Astrocyte of the spinal cord (primary cell): Measurements from ENCODE around the gene CAPN12.

ENCODE experiments used
- DNase-seq: peaks from one replicate; pipeline ENCODE4 v3.0.0; 2011; ENCODE audit warnings: low read depth, low spot score
- H3K4me3 ChIP-seq: 2 replicates; pipeline ENCODE4 v1.5.1; 2011; ENCODE audit warnings: low read depth, mild to moderate bottlenecking, low read length, moderate library complexity
- in situ Hi-C: cut with HindIII; loops from 2 replicates; pipeline ENCODE4 v1.10.0; 2017; ENCODE audit warnings: low sequenced_read_pairs
- TF ChIP-seq, protein P1 (sequence below): IDR thresholded peaks from 2 replicates; pipeline ENCODE4 v1.5.1; 2012; ENCODE audit warnings: low read depth, mild to moderate bottlenecking, low read length, inconsistent platforms

CAPN12 gene

DNA sequence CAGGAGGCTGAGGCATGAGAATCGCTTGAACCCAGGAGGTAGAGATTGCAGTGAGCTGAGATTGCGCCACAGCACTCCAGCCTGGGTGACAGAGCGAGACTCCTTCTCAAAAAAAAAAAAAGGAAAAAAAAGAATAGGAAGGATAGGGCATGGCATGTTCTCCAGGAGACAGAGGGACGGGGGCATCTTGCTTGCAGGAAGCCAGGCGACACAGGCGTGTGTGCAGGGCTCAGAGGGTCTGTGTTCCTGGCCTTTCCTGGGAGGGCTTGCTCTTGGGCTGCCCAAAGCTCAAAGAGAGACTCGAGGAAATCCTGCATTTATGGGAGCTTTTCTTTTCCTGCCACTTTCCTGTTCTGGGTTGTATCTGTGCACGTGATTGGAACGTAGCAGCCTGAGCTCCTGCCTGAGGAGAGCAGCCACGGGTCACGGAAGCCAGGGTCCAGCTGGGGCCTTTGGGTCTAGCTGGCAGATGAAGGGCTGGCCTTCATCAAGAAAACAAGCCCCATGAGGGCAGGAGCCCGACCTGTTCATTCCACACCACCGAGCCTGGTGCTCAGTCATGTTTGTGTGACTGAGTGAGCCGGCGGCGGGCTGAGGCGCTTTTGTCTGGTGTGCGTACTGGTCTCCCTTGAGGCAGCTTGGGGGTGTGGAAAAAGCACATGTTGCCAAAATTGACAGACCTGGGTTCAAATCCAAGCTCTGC lies 44.5 kb downstream of the CAPN12 start:
- TF ChIP-seq, protein P1, sequence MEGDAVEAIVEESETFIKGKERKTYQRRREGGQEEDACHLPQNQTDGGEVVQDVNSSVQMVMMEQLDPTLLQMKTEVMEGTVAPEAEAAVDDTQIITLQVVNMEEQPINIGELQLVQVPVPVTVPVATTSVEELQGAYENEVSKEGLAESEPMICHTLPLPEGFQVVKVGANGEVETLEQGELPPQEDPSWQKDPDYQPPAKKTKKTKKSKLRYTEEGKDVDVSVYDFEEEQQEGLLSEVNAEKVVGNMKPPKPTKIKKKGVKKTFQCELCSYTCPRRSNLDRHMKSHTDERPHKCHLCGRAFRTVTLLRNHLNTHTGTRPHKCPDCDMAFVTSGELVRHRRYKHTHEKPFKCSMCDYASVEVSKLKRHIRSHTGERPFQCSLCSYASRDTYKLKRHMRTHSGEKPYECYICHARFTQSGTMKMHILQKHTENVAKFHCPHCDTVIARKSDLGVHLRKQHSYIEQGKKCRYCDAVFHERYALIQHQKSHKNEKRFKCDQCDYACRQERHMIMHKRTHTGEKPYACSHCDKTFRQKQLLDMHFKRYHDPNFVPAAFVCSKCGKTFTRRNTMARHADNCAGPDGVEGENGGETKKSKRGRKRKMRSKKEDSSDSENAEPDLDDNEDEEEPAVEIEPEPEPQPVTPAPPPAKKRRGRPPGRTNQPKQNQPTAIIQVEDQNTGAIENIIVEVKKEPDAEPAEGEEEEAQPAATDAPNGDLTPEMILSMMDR, result no peak
- no peak for DNase-seq
- in situ Hi-C loops, result no loop called here
- H3K4me3 ChIP-seq, result no peak overlapping the region

DNA sequence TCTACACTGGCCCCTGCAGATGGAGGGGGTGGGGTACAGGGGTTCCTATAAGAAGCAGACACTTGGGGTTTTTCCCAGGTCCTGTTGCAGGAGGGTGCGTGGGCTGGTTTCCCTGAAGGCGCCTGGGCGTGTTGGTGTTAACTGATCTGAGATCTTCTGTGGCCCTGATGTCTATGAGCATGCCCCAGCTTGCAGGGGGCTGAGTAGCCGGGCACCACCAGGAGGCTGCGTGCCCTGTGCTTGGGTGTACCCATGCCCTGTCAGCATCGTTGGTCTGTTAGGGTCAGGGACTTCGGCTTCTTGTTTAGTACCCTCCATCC lies 45.3 kb downstream of the CAPN12 start:
- in situ Hi-C loops, result no loop called here
- H3K4me3 ChIP-seq, result no peak overlapping the region
- TF ChIP-seq, protein P1, result no peak
- no peak for DNase-seq

DNA sequence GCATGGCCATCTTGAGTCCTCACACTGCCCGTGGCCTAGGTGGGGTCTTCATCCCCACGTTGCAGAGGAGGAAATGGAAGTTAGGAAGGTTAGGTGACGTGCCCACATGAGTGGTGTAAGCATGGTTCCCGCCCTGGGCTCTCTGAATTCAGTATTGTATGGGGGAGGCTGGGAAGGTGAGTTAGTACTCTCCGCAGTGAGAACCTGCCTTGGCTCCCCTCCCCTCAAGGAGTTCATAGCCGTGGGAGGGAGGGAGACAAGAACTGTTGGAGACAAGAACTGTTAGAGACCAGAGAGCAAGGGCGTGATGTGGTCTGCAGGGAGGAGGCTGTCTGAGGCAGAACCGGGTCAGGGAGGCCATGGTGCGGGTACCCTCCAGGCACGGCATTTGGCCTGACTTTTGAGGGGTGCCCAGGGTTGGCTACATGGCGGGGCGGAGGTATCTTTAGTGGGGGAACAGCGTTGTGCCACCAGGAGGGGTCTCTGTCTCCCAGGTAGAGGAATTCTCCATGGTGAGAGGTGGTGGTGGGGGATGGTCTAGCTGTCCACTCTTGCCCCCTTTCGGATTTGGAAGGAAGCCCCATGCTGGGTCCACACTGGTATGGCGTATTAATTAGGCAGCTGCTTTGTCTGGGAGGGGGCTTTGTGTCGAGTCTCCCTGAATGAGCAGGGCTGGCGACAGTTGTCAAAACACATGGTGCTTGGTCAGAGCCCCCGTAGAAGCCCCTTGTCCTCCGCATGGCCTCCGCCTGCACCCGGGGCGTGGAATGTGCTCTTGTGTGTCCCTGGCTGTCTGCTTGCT lies 45.8 kb downstream of the CAPN12 start:
- TF ChIP-seq, protein P1, result no peak
- no peak overlapping the region for H3K4me3 ChIP-seq
- in situ Hi-C loops, result no loop called here
- no peak for DNase-seq

DNA sequence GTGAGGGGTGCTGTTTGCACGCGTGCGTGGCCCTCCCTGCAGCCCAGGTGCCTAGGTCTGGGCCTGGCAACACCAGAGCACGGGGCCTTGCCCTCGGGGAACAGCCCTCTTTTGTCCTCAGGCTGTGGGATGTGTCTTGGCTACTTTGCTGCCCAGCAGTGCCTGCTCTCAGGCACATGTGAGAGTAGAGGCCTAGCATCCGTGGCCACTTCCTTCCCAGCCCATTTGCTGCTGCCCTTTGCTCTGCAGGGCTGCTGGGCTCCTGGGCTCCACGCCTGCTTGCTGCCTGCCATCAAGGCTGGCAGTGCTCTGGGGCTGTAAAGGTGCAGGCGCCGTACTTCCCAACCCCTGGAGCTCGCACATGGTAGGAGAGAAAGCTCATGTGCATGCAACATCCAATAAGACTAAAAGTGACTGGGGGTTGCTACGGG lies 46.6 kb downstream of the CAPN12 start:
- H3K4me3 ChIP-seq, result no peak overlapping the region

DNA sequence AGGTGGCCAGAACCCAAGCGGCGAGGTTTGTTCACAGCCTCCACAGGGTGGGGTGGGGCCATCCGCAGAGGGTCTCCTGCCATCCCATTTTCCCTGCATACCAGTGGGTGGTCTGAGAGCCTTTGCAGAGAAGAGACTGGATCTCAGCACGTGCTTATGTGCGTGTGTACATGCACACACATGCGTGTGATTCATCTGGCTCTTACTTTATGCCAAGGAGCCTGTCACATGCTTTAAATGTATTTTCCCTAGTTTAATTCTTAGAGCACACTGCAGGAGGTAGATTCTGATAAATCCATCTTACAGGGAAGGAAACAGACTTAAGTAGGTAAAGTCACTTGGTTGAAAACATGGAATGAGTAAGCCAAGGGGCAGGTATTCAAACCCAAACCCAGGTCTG lies 47.1 kb downstream of the CAPN12 start:
- in situ Hi-C loops, result no loop called here
- TF ChIP-seq, protein P1, result no peak
- H3K4me3 ChIP-seq, result no peak overlapping the region
- DNase-seq, result no peak

More for the DNA sequence above, 46.6 kb downstream of the CAPN12 start:
- TF ChIP-seq, protein P1, result no peak
- in situ Hi-C loops, result no loop called here
- no peak for DNase-seq

DNA sequence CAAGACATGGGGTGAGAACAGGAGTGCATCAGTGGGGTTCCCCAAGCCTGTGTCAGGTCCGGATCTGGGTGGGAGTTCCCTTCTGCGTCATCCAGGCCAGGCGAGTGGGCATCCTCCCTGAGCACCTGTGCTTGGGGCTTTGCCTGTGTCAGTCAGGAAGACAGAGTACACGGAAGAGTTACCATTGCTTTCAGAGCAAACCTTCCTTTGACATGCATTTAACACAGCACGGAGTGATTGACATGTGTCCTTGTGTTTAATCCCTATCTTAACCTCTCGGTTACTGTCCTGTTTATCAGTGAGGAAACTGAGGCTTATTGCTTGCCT lies 47.6 kb downstream of the CAPN12 start:
- DNase-seq, result no peak
- TF ChIP-seq, protein P1, result no peak
- in situ Hi-C loops, result no loop called here
- no peak overlapping the region for H3K4me3 ChIP-seq
